ENCODE results near the gene AAGAB. TPM values are rescaled to one million over a fixed set of nuclear protein-coding genes. Genes with fewer than 3 reads are reported as not detected.
"Not testable (repeated sequence)": the region's sequence is repeated elsewhere in the genome, so short reads cannot be mapped to it uniquely, and the experiment has no call there.

The AAGAB gene, protein sequence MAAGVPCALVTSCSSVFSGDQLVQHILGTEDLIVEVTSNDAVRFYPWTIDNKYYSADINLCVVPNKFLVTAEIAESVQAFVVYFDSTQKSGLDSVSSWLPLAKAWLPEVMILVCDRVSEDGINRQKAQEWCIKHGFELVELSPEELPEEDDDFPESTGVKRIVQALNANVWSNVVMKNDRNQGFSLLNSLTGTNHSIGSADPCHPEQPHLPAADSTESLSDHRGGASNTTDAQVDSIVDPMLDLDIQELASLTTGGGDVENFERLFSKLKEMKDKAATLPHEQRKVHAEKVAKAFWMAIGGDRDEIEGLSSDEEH
- polyA plus RNA-seq (ENCODE audit: insufficient read length in 12 of 12), result 10 to 100 TPM in 11 of 12 donors, not detected in 1; 14.0 to 27.3 (median 24.5) TPM
- long read RNA-seq, donor 1, transcript AAGAB-201 (10 exons, 2,841 nt), result major isoform, 7 of 14 reads
- long read RNA-seq, donor 1, partial matches to known transcripts, result 7 of 14 reads
- long read RNA-seq, donor 1, other reads (novel, unspliced or antisense), result 0 of 14 reads
- long read RNA-seq, donor 2, transcript AAGAB-201 (10 exons, 2,841 nt), result major isoform, 7 of 8 reads
- long read RNA-seq, donor 2, partial matches to known transcripts, result 0 of 8 reads
- long read RNA-seq, donor 2, other reads (novel, unspliced or antisense), result 0 of 8 reads
- long read RNA-seq, donor 3, partial matches to known transcripts, result 0 of 3 reads
- long read RNA-seq, donor 3, other reads (novel, unspliced or antisense), result 0 of 3 reads
- long read RNA-seq, donor 4, partial matches to known transcripts, result 0 of 2 reads
- long read RNA-seq, donor 4, other reads (novel, unspliced or antisense), result 0 of 2 reads
- long read RNA-seq, donor 5, transcript AAGAB-201 (10 exons, 2,841 nt), result major isoform, 8 of 19 reads
- long read RNA-seq, donor 5, partial matches to known transcripts, result 10 of 19 reads
- long read RNA-seq, donor 5, other reads (novel, unspliced or antisense), result 0 of 19 reads
- long read RNA-seq, donor 6, transcript AAGAB-201 (10 exons, 2,841 nt), result major isoform, 7 of 7 reads
- long read RNA-seq, donor 6, partial matches to known transcripts, result 0 of 7 reads
- long read RNA-seq, donor 6, other reads (novel, unspliced or antisense), result 0 of 7 reads
- long read RNA-seq, donor 7, partial matches to known transcripts, result 0 of 1 reads
- long read RNA-seq, donor 7, other reads (novel, unspliced or antisense), result 0 of 1 reads
- long read RNA-seq, donor 8, partial matches to known transcripts, result 5 of 8 reads
- long read RNA-seq, donor 8, other reads (novel, unspliced or antisense), result 0 of 8 reads
- long read RNA-seq, donor 9, partial matches to known transcripts, result 0 of 2 reads
- long read RNA-seq, donor 9, other reads (novel, unspliced or antisense), result 0 of 2 reads
- long read RNA-seq, donor 10, partial matches to known transcripts, result 0 of 2 reads
- long read RNA-seq, donor 10, other reads (novel, unspliced or antisense), result 0 of 2 reads
- long read RNA-seq, donor 11, transcript AAGAB-201 (10 exons, 2,841 nt), result major isoform, 5 of 5 reads
- long read RNA-seq, donor 11, partial matches to known transcripts, result 0 of 5 reads
- long read RNA-seq, donor 11, other reads (novel, unspliced or antisense), result 0 of 5 reads

DNA sequence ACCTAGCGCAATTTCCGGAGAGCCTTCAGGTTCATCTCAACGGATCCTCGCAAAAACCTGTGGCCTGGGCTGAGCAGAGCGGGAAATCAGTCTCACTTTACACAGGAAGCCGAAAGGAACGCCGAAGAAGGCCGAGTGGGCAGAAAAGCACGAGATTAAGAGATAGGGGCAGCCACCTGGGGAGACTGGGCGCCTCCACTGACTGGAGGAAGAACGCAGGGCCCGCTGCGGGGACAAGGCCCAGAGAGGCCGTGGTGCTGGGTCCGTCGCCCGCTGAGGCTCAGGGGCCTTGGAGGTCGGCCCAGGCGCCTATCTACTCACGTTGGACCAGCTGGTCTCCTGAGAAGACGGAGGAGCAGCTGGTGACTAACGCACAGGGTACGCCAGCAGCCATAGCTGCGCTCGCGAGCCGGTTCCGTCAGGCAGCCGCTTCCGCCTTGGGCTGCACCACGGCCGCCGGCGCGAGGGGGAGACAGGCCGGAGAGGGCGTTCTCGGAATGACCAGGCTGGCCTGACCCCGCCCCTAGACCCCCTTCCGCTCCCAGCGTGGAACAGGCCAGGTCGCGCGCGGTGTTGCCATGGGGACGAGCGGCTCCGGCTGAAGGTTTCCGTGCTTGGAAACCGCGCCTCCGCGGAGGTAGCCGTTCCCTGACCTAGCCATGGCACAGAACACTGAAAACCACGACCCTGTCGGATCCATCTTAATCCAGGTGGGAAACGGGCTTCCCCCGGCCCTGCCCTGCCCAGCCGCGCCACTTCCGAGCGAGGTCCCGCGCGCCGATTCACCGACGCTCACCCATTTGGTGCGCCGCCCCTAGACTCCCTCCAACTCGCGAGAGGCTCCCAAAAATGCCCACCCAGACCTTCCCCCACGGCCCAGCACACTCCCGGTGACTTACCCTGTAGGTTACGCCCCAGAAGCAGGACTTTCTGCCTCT is at the start of gene AAGAB, which contains the start of gene IQCH:
AAGAB (minus strand) TSS at position 424 of the 938 bp plus-strand sequence; CDS start at position 394, 30 bp downstream.
IQCH (plus strand) TSS at position 549 of the 938 bp plus-strand sequence; CDS start at position 660, 111 bp downstream.
- DNase-seq, result peak; percentile 96

GRCh38 chr15:67303490-67304363 is 49.3 kb upstream of the AAGAB start:
- no peak for DNase-seq

DNA sequence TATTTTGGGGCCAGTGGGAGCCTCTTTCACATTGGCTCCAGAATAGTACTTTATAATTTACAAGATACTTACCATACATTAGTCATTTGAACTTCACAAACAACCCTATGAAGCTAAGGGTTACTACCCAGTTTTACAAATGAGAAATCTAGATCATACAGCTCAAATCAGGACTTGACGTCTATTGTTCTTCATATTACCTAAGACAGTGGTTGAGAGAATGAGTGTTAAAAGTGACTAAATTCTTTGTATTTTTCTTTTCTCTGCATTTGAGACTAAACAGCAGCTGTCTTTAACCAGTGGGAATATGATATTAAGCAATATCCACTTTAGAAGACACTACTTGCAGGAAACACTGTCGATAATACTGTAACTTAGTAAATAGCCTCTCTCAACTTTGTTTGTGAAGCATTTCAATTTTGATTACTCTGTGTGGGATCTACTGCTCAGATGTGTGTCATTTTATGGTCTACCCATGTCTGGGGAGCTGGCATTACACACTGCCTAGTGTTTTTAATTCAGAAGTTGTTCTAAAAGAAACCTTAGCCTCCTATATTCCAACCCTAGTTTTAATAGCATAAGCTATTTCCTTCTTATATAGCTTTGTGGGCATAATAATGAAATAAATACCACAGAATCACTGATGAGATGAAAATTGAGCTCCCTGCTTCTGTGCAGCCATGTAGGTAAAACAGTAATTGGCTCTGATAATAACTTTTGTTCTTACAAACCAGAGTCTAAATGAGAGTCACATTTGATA is 46.0 kb upstream of the AAGAB start:
- DNase-seq, result no peak

DNA sequence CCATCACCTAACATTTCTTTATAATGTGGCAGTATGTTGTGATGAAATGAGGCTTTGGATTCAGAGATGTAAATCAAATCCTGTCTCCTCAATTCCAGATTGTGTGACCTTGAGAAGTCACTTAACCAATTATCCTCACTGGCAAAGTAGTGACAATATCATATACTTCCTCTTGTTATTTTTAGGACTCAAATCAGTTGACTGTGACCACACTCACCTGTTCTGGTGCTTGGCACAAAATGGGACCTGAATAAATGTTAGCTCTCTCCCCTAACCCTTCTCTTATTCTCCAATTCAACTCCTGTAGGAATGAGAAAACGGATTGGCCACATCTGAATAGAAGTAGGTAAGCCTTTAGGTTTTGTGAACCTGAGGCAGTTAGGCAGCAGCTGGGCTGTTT is 42.2 kb upstream of the AAGAB start:
- no peak for DNase-seq

DNA sequence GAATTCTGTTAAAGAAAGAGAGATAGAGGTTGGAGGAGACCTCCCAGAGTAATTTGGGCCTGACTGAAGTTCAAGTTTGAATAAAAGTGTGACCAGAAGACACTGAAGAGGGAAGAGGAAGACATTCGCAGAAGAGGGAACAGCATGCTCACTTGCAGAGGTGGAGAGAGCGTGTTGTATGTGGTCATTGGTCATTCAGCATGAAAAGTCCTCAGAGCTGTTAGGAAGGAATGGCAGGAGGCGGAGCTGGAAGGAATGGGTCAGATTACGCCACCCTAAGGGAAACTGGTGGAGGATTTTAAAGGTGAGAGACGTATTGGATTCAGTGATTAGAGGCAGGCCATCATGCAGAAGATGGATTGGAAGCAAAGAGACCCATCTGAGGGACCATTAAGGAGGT is 41.7 kb upstream of the AAGAB start:
- DNase-seq, result no peak

- no peak for DNase-seq
Measured at GRCh38 chr15:67290319-67290718, 35.9 kb upstream of the AAGAB start.

- not testable (repeated sequence) for DNase-seq
Measured at GRCh38 chr15:67286400-67286799, 31.9 kb upstream of the AAGAB start.

DNA sequence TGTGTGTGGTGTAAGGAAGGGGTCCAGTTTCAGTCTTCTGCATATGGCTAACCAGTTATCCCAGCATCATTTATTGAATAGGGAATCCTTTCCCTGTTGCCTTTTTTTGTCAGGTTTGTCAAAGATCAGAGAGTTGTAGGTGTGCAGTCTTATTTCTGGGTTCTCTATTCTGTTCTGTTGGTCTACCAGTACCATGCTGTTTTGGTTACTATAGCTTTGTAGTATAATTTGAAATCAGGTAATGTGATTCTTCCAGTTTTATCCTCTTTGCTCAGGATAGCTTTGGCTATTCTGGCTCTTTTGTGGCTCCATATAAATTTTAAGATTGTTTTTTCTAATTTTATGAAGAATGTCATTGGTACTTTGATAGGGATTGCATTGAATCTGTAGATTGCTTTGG is 31.2 kb upstream of the AAGAB start:
- not testable (repeated sequence) for DNase-seq

DNA sequence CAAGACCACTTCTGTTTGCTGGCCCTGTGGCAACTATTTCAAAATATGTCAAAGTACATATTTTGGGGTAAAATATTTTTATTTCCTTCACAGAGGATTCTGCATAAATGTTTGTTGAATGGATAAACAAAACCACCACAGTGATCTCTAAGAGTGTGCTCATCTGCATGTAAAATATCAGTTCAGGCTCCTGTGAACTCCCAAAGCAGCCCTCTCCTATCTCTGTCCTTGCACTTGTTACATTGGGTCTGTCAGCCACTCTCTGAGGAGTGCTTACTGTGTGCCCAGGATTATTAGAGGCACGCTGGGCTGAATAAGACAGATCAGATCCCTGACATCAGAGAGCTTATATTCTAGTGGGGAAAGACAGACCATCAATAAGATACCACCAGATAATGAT is 27.3 kb upstream of the AAGAB start:
- no peak for DNase-seq

DNA sequence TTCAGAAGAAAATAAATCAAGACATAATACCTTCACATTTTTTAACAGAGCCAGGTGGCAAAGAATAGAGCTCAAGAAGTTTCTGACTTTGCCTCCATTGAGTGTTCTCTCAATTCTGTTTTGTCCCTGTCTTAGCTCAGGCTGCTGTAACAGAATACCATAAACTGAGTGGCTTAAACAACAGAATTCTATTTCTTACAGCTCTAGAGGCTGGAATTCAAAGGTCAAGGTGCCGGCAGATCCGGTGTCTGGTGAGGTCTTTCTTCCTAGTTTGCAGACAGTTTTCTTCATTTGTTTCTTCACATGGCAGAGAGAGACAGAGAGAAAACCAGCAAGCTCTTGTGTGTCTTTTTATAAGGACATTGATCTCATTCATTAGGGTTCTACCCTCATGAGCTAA is 25.8 kb upstream of the AAGAB start:
- DNase-seq, result no peak

DNA sequence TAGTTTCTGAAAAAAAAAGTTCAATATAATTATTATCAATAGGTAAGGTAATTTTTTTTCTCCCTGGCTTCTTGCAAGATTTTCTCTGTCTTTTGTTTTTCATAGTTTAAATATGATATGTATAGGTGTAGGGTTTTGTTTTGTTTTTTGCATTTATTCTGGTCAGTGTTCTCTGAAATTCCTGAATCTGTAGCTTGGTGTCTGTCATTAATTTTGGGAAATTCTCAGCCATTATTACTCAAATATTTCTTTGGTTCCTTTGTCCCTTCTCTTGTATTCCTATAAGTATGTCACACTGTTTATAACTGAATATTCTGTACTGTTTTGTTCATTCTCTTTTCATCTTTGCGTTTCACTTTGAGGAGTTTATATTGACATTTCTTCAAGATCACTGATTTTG is 22.2 kb upstream of the AAGAB start:
- DNase-seq, result no peak

- no peak for DNase-seq
Measured at GRCh38 chr15:67274236-67274635, 19.8 kb upstream of the AAGAB start.

DNA sequence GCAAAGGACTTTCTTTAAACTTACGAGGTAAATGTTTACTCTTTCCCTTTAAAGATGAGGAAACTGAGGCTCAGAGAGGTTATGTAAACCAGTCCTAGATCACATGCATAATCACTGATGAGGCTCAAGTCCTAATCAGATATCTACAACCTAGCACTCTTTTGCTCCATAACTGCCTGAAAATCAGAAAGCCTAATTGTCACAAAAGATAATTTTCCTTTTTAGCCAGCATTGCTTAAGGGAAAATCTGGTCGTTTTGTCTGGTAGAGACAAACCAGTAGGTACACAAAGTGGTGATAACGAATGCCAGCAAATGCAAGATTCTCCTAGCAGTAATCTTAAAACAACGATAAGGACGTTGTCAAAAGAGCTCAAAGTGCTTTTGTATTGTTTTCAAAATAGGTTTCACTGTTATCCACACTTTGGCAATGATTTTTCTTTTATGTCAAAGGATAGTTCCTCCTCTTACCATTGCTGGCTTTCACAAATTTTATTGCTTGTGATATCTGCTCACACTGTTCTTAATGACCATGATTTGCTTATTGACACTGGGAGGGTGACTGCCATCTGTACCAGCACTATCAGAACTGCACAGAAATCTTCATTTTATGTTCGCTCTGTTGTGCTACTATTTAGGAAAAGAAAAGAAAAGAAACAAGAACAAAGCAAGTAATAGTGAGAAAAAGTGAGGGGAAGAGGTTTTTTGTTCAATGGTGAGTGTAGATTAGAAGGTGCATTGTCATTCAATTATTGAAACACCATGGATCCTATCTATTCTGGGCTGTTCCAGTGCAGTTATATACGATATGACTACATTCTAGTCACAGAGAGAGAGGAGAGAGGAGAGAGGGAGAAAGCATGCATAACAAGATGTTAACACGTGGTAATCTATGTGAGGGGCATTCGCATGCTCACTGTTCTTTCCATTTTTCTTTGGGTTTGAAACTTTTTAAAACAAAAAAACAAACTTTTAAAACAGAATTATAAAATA is 13.8 kb upstream of the AAGAB start:
- no peak for DNase-seq

DNA sequence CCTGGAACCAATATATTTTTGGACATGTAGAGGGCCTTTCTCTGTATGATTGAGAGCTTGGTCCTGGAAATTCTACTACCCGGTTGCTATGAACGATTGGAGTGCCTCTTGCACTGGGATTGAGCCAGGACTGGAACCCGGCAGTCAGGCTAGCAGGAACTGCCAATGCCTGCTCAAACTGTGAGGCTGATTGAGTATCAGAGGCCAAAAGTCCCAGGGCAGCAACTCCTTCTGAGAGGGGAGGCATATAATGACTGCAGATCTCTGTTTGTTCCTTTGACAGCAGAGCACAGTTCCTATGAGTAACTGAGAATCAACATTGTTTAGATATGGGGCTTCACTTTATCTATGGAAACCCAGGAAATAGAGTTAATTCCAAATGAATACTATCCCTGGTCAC is 13.0 kb upstream of the AAGAB start:
- DNase-seq, result no peak

DNA sequence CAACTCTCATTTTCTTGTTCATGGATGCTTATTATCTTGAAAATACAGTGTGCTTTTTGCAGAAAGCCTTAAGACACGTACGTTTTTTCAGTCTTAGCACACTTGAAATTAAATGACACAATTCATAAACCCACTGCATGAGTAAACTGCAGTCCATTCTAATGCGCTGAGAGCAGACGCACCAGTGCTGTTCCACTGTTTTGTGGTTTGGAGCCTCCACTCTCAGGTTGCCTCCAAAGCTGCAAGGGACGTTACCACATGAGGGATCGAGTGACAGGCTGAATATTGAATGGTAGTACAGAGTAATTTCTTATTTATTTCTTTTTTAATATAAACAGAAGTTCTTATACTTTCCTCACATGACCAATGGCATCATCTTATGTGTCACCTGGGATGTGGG is 12.4 kb upstream of the AAGAB start:
- DNase-seq, result no peak

GRCh38 chr15:67259806-67260205 is 5.3 kb upstream of the AAGAB start:
- DNase-seq, result no peak

DNA sequence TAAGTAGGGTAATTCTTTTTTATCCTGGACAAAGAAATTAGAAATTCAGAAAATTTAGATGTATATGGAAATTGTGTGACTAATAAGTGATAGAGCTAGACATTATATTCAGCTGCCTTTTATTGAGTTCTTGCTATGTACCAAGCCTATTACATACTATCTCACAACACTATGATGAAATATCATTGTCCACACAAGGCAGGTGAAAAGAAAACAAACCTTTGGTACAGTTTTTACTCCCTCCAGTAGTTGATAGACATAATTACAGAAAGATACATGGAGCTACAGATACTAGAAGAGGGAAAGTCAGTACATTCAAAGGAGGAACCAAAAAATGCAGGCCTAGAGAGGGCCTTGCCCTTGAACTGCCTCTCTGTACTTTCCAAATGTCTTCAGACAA is 4.9 kb upstream of the AAGAB start:
- no peak for DNase-seq
